Measurements from ENCODE around the gene PIK3R6.

PIK3R6 gene

GRCh38 chr17:8776248-8776647 is 91.2 kb downstream of the PIK3R6 start:
- Histone ChIP-seq H2AFZ (ENCODE audit: low read length) (no peak overlapping the region), H3K9ac (ENCODE audit: low read length) (no peak overlapping the region)

GRCh38 chr17:8766731-8767130 is 100.7 kb downstream of the PIK3R6 start:
- Histone ChIP-seq H3K9me3 (ENCODE audit: low read length) (no peaks in the 10 kb centered on the region), H3K4me3 (ENCODE audit: low read depth, low read length, poor library complexity, severe bottlenecking) (no peak overlapping the region), H3K36me3 (ENCODE audit: insufficient read depth, low read length) (no peaks in the 10 kb centered on the region), H3K27me3 (ENCODE audit: insufficient read depth, low read length) (no peaks in the 10 kb centered on the region), H3K79me2 (ENCODE audit: insufficient read depth, low read length) (no peaks in the 10 kb centered on the region), H2AFZ (ENCODE audit: low read length) (no peak overlapping the region), H3K4me1 (ENCODE audit: insufficient read depth, low read length, severe bottlenecking) (no peaks in the 10 kb centered on the region), H3K4me2 (ENCODE audit: low read length) (no peak overlapping the region), H3F3A (ENCODE audit: insufficient read depth, low read length) (no peaks in the 10 kb centered on the region), H3K9me2 (ENCODE audit: low read depth, low read length) (no peaks in the 10 kb centered on the region), H3K27ac (ENCODE audit: low read depth, low read length, poor library complexity, severe bottlenecking) (no peak overlapping the region), H3K9ac (ENCODE audit: low read length) (no peak overlapping the region), H4K20me1 (ENCODE audit: insufficient read depth, low read length) (no peaks in the 10 kb centered on the region)
- no peak for TF ChIP-seq EZH2 (IDR thresholded peaks at IDR 0.05; ENCODE audit: borderline replicate concordance, low read length)
- TF ChIP-seq, protein P1, sequence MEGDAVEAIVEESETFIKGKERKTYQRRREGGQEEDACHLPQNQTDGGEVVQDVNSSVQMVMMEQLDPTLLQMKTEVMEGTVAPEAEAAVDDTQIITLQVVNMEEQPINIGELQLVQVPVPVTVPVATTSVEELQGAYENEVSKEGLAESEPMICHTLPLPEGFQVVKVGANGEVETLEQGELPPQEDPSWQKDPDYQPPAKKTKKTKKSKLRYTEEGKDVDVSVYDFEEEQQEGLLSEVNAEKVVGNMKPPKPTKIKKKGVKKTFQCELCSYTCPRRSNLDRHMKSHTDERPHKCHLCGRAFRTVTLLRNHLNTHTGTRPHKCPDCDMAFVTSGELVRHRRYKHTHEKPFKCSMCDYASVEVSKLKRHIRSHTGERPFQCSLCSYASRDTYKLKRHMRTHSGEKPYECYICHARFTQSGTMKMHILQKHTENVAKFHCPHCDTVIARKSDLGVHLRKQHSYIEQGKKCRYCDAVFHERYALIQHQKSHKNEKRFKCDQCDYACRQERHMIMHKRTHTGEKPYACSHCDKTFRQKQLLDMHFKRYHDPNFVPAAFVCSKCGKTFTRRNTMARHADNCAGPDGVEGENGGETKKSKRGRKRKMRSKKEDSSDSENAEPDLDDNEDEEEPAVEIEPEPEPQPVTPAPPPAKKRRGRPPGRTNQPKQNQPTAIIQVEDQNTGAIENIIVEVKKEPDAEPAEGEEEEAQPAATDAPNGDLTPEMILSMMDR (IDR thresholded peaks at IDR 0.05; ENCODE audit: low read length) = no peak

More at GRCh38 chr17:8776248-8776647, 91.2 kb downstream of the PIK3R6 start:
- no peaks in the 10 kb centered on the region for H3K4me1 ChIP-seq (ENCODE audit: insufficient read depth, low read length, severe bottlenecking)
- no peaks in the 10 kb centered on the region for H3K27me3 ChIP-seq (ENCODE audit: insufficient read depth, low read length)
- H3K36me3 ChIP-seq (ENCODE audit: insufficient read depth, low read length) = no peaks in the 10 kb centered on the region
- H3K4me3 ChIP-seq (ENCODE audit: low read depth, low read length, poor library complexity, severe bottlenecking) = no peak overlapping the region
- no peaks in the 10 kb centered on the region for H3K79me2 ChIP-seq (ENCODE audit: insufficient read depth, low read length)
- TF ChIP-seq, protein P1 (IDR thresholded peaks at IDR 0.05; ENCODE audit: low read length) = no peak
- TF ChIP-seq EZH2 (IDR thresholded peaks at IDR 0.05; ENCODE audit: borderline replicate concordance, low read length) = no peak
- no peaks in the 10 kb centered on the region for H3F3A ChIP-seq (ENCODE audit: insufficient read depth, low read length)
- H3K9me2 ChIP-seq (ENCODE audit: low read depth, low read length) = no peaks in the 10 kb centered on the region
- no peak overlapping the region for H3K4me2 ChIP-seq (ENCODE audit: low read length)
- no peak overlapping the region for H3K27ac ChIP-seq (ENCODE audit: low read depth, low read length, poor library complexity, severe bottlenecking)
- 0 out of 2 replicates have a peak, but pooled peaks cover 7% of the 10 kb centered on the region for H3K9me3 ChIP-seq (ENCODE audit: low read length)
- H4K20me1 ChIP-seq (ENCODE audit: insufficient read depth, low read length) = no peaks in the 10 kb centered on the region

- no peaks in the 10 kb centered on the region for H3K79me2 ChIP-seq (ENCODE audit: insufficient read depth, low read length)
- no peaks in the 10 kb centered on the region for H3K9me2 ChIP-seq (ENCODE audit: low read depth, low read length)
- H3F3A ChIP-seq (ENCODE audit: insufficient read depth, low read length) = no peaks in the 10 kb centered on the region
- TF ChIP-seq, protein P1 (IDR thresholded peaks at IDR 0.05; ENCODE audit: low read length) = no peak
- no peak for TF ChIP-seq EZH2 (IDR thresholded peaks at IDR 0.05; ENCODE audit: borderline replicate concordance, low read length)
- H3K9ac ChIP-seq (ENCODE audit: low read length) = no peak overlapping the region
- no peak overlapping the region for H3K4me2 ChIP-seq (ENCODE audit: low read length)
- no peak overlapping the region for H3K27ac ChIP-seq (ENCODE audit: low read depth, low read length, poor library complexity, severe bottlenecking)
- no peaks in the 10 kb centered on the region for H3K27me3 ChIP-seq (ENCODE audit: insufficient read depth, low read length)
- H3K4me3 ChIP-seq (ENCODE audit: low read depth, low read length, poor library complexity, severe bottlenecking) = no peak overlapping the region
- no peaks in the 10 kb centered on the region for H4K20me1 ChIP-seq (ENCODE audit: insufficient read depth, low read length)
- H2AFZ ChIP-seq (ENCODE audit: low read length) = no peak overlapping the region
- no peaks in the 10 kb centered on the region for H3K9me3 ChIP-seq (ENCODE audit: low read length)
- H3K4me1 ChIP-seq (ENCODE audit: insufficient read depth, low read length, severe bottlenecking) = no peaks in the 10 kb centered on the region
- no peaks in the 10 kb centered on the region for H3K36me3 ChIP-seq (ENCODE audit: insufficient read depth, low read length)
Measured at GRCh38 chr17:8762012-8762411, 105.5 kb downstream of the PIK3R6 start.

All from OCI-LY1 (cell line).